HepG2 (cell line): Measurements from ENCODE around the gene PYY.

ENCODE experiments used
- CEBPG ChIP-seq: IDR thresholded peaks from 2 replicates; pipeline ENCODE4 v1.6.1; 2016
- MYC ChIP-seq: sonication (generic); formaldehyde crosslinking; IDR thresholded peaks from 2 replicates; pipeline ENCODE4 v1.9.0; 2021; ENCODE audit warnings: missing genetic modification reagents, borderline replicate concordance
- NR2C2 ChIP-seq: sonication (generic); formaldehyde crosslinking; IDR thresholded peaks from 2 replicates; pipeline ENCODE4 v1.4.0; 2020; ENCODE audit warnings: missing genetic modification reagents, mild to moderate bottlenecking, moderate library complexity, borderline replicate concordance
- SIN3A ChIP-seq: IDR thresholded peaks from 2 replicates; pipeline ENCODE4 v1.6.1; 2011; ENCODE audit warnings: low read depth, mild to moderate bottlenecking, control low read depth, low read length, borderline replicate concordance
- YEATS4 ChIP-seq: sonication (generic); formaldehyde crosslinking; IDR thresholded peaks from 2 replicates; pipeline ENCODE4 v1.4.0; 2020; ENCODE audit warnings: missing genetic modification reagents, borderline replicate concordance
- ZNF33B ChIP-seq: sonication (generic); formaldehyde crosslinking; IDR thresholded peaks from 2 replicates; pipeline ENCODE4 v1.5.1; 2020; ENCODE audit warnings: mild to moderate bottlenecking, missing genetic modification reagents
- ZNF670 ChIP-seq: sonication (generic); formaldehyde crosslinking; IDR thresholded peaks from 2 replicates; pipeline ENCODE4 v1.8.0; 2022; ENCODE audit warnings: mild to moderate bottlenecking, missing genetic modification reagents, borderline replicate concordance

DNA sequence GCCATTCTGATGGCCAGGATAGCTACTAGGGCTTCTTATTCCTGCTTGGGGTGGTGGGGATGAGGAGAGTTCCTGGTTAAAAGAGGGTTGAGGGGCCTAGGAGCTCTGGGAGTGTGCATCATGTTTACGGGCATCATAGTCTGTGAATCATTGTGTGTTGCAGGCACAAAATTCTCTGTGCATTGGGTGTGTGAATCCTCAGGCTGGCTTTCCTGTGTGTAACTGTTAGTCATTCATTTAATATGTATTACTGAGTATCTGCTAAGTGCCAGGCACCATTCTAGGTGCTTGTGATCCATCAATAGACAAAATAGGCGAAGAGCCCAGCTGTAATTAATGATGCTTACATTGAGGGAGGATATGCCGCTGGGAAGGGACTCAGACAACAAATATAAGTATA lies 17.3 kb downstream of the PYY start:
- TF ChIP-seq NR2C2 (CRISPR knock-in tag), result no peak
- TF ChIP-seq MYC (CRISPR knock-in tag), result no peak
- no peak for TF ChIP-seq YEATS4 (CRISPR knock-in tag)
- TF ChIP-seq ZNF33B, result no peak
- TF ChIP-seq ZNF670 (CRISPR knock-in tag), result no peak
- TF ChIP-seq CEBPG (CRISPR knock-in tag), result no peak
- TF ChIP-seq SIN3A, result no peak
